ENCODE results near the gene XPR1. TPM values are rescaled to one million over a fixed set of nuclear protein-coding genes. Genes with fewer than 3 reads are reported as not detected.
"Not testable (repeated sequence)": the region's sequence is repeated elsewhere in the genome, so short reads cannot be mapped to it uniquely, and the experiment has no call there.

XPR1 gene
- polyA plus RNA-seq, 2 donors: 2.4 to 3.9 TPM

GRCh38 chr1:180851995-180852887 lies 220.4 kb downstream of the XPR1 start:
- Histone ChIP-seq H3K4me1 (ENCODE audit: control insufficient read depth in 2 of 2, insufficient read depth in 2 of 2, low read length in 1 of 2) (no peaks in the 10 kb centered on the region), H3K27ac (ENCODE audit: low read depth in 2 of 2, low read length in 1 of 2) (no peak overlapping the region), H3K27me3 (ENCODE audit: control insufficient read depth in 1 of 2, insufficient read depth in 2 of 2, low read length in 2 of 2) (no peaks in the 10 kb centered on the region), H3K4me3 (ENCODE audit: low read depth in 1 of 2, low read length in 2 of 2) (no peak overlapping the region), H3K36me3 (ENCODE audit: control insufficient read depth in 2 of 2, insufficient read depth in 2 of 2, low read length in 1 of 2) (no peaks in the 10 kb centered on the region), H3K9me3 (ENCODE audit: control insufficient read depth in 2 of 2, insufficient read depth in 1 of 2, low read depth in 1 of 2, low read length in 1 of 2) (no peaks in the 10 kb centered on the region)
- WGBS, 2 donors: 88 to 89% methylated on average over 8 of the region's 8 CpGs

GRCh38 chr1:180854001-180854400 lies 222.2 kb downstream of the XPR1 start:
- H3K27me3 ChIP-seq (ENCODE audit: control insufficient read depth in 1 of 2, insufficient read depth in 2 of 2, low read length in 2 of 2): no peaks in the 10 kb centered on the region
- H3K27ac ChIP-seq (ENCODE audit: low read depth in 2 of 2, low read length in 1 of 2): no peak overlapping the region
- H3K4me1 ChIP-seq (ENCODE audit: control insufficient read depth in 2 of 2, insufficient read depth in 2 of 2, low read length in 1 of 2): no peaks in the 10 kb centered on the region
- 55 to 72% methylated on average over 2 of the region's 2 CpGs for WGBS, 2 donors
- no peaks in the 10 kb centered on the region for H3K36me3 ChIP-seq (ENCODE audit: control insufficient read depth in 2 of 2, insufficient read depth in 2 of 2, low read length in 1 of 2)
- no peaks in the 10 kb centered on the region for H3K9me3 ChIP-seq (ENCODE audit: control insufficient read depth in 2 of 2, insufficient read depth in 1 of 2, low read depth in 1 of 2, low read length in 1 of 2)
- H3K4me3 ChIP-seq (ENCODE audit: low read depth in 1 of 2, low read length in 2 of 2): no peak overlapping the region

- H3K27ac ChIP-seq (ENCODE audit: low read depth in 2 of 2, low read length in 1 of 2): no peak overlapping the region
- no peak overlapping the region for H3K4me3 ChIP-seq (ENCODE audit: low read depth in 1 of 2, low read length in 2 of 2)
- H3K27me3 ChIP-seq (ENCODE audit: control insufficient read depth in 1 of 2, insufficient read depth in 2 of 2, low read length in 2 of 2): no peaks in the 10 kb centered on the region
- H3K36me3 ChIP-seq (ENCODE audit: control insufficient read depth in 2 of 2, insufficient read depth in 2 of 2, low read length in 1 of 2): no peaks in the 10 kb centered on the region
- H3K9me3 ChIP-seq (ENCODE audit: control insufficient read depth in 2 of 2, insufficient read depth in 1 of 2, low read depth in 1 of 2, low read length in 1 of 2): no peaks in the 10 kb centered on the region
- WGBS, 2 donors: 44 to 55% methylated on average over 5 of the region's 5 CpGs
- H3K4me1 ChIP-seq (ENCODE audit: control insufficient read depth in 2 of 2, insufficient read depth in 2 of 2, low read length in 1 of 2): no peaks in the 10 kb centered on the region
Measured at GRCh38 chr1:180854456-180854855, 222.6 kb downstream of the XPR1 start.

- not testable (repeated sequence) for H3K27ac ChIP-seq (ENCODE audit: low read depth in 2 of 2, low read length in 1 of 2); H3K4me3 ChIP-seq (ENCODE audit: low read depth in 1 of 2, low read length in 2 of 2); H3K36me3 ChIP-seq (ENCODE audit: control insufficient read depth in 2 of 2, insufficient read depth in 2 of 2, low read length in 1 of 2); H3K27me3 ChIP-seq (ENCODE audit: control insufficient read depth in 1 of 2, insufficient read depth in 2 of 2, low read length in 2 of 2); H3K4me1 ChIP-seq (ENCODE audit: control insufficient read depth in 2 of 2, insufficient read depth in 2 of 2, low read length in 1 of 2); H3K9me3 ChIP-seq (ENCODE audit: control insufficient read depth in 2 of 2, insufficient read depth in 1 of 2, low read depth in 1 of 2, low read length in 1 of 2)
- WGBS, 2 donors: 81 to 94% methylated on average over 7 of the region's 7 CpGs
Measured at GRCh38 chr1:180857947-180858725, 226.3 kb downstream of the XPR1 start.

- WGBS, 2 donors: 89 to 95% methylated on average over 1 of the region's 1 CpG
- H3K4me3 ChIP-seq (ENCODE audit: low read depth in 1 of 2, low read length in 2 of 2): no peak overlapping the region
Measured at GRCh38 chr1:180859306-180859705, 227.5 kb downstream of the XPR1 start.

GRCh38 chr1:180860535-180860934 lies 228.7 kb downstream of the XPR1 start:
- no peak overlapping the region for H3K27ac ChIP-seq (ENCODE audit: low read depth in 2 of 2, low read length in 1 of 2)
- no peaks in the 10 kb centered on the region for H3K36me3 ChIP-seq (ENCODE audit: control insufficient read depth in 2 of 2, insufficient read depth in 2 of 2, low read length in 1 of 2)
- 80 to 84% methylated on average over 2 of the region's 2 CpGs for WGBS, 2 donors
- no peak overlapping the region for H3K4me3 ChIP-seq (ENCODE audit: low read depth in 1 of 2, low read length in 2 of 2)
- H3K27me3 ChIP-seq (ENCODE audit: control insufficient read depth in 1 of 2, insufficient read depth in 2 of 2, low read length in 2 of 2): no peaks in the 10 kb centered on the region
- no peaks in the 10 kb centered on the region for H3K4me1 ChIP-seq (ENCODE audit: control insufficient read depth in 2 of 2, insufficient read depth in 2 of 2, low read length in 1 of 2)
- no peaks in the 10 kb centered on the region for H3K9me3 ChIP-seq (ENCODE audit: control insufficient read depth in 2 of 2, insufficient read depth in 1 of 2, low read depth in 1 of 2, low read length in 1 of 2)

More at GRCh38 chr1:180859306-180859705, 227.5 kb downstream of the XPR1 start:
- Histone ChIP-seq H3K36me3 (ENCODE audit: control insufficient read depth in 2 of 2, insufficient read depth in 2 of 2, low read length in 1 of 2) (no peaks in the 10 kb centered on the region), H3K4me1 (ENCODE audit: control insufficient read depth in 2 of 2, insufficient read depth in 2 of 2, low read length in 1 of 2) (no peaks in the 10 kb centered on the region), H3K27ac (ENCODE audit: low read depth in 2 of 2, low read length in 1 of 2) (no peak overlapping the region), H3K9me3 (ENCODE audit: control insufficient read depth in 2 of 2, insufficient read depth in 1 of 2, low read depth in 1 of 2, low read length in 1 of 2) (no peaks in the 10 kb centered on the region), H3K27me3 (ENCODE audit: control insufficient read depth in 1 of 2, insufficient read depth in 2 of 2, low read length in 2 of 2) (no peaks in the 10 kb centered on the region)

GRCh38 chr1:180862305-180862704 lies 230.5 kb downstream of the XPR1 start:
- H3K27ac ChIP-seq (ENCODE audit: low read depth in 2 of 2, low read length in 1 of 2): no peak overlapping the region
- no peaks in the 10 kb centered on the region for H3K36me3 ChIP-seq (ENCODE audit: control insufficient read depth in 2 of 2, insufficient read depth in 2 of 2, low read length in 1 of 2)
- 42 to 56% methylated on average over 1 of the region's 1 CpG for WGBS, 2 donors
- no peaks in the 10 kb centered on the region for H3K4me1 ChIP-seq (ENCODE audit: control insufficient read depth in 2 of 2, insufficient read depth in 2 of 2, low read length in 1 of 2)
- no peak overlapping the region for H3K4me3 ChIP-seq (ENCODE audit: low read depth in 1 of 2, low read length in 2 of 2)
- no peaks in the 10 kb centered on the region for H3K9me3 ChIP-seq (ENCODE audit: control insufficient read depth in 2 of 2, insufficient read depth in 1 of 2, low read depth in 1 of 2, low read length in 1 of 2)
- no peaks in the 10 kb centered on the region for H3K27me3 ChIP-seq (ENCODE audit: control insufficient read depth in 1 of 2, insufficient read depth in 2 of 2, low read length in 2 of 2)

GRCh38 chr1:180863158-180863775 lies 231.4 kb downstream of the XPR1 start:
- Histone ChIP-seq H3K4me1 (ENCODE audit: control insufficient read depth in 2 of 2, insufficient read depth in 2 of 2, low read length in 1 of 2) (no peaks in the 10 kb centered on the region), H3K9me3 (ENCODE audit: control insufficient read depth in 2 of 2, insufficient read depth in 1 of 2, low read depth in 1 of 2, low read length in 1 of 2) (no peaks in the 10 kb centered on the region), H3K27me3 (ENCODE audit: control insufficient read depth in 1 of 2, insufficient read depth in 2 of 2, low read length in 2 of 2) (no peaks in the 10 kb centered on the region), H3K4me3 (ENCODE audit: low read depth in 1 of 2, low read length in 2 of 2) (no peak overlapping the region), H3K36me3 (ENCODE audit: control insufficient read depth in 2 of 2, insufficient read depth in 2 of 2, low read length in 1 of 2) (no peaks in the 10 kb centered on the region), H3K27ac (ENCODE audit: low read depth in 2 of 2, low read length in 1 of 2) (no peak overlapping the region)
- WGBS, 2 donors: 25 to 31% methylated on average over 6 of the region's 6 CpGs

GRCh38 chr1:180881806-180882509 lies 250.1 kb downstream of the XPR1 start:
- Histone ChIP-seq H3K4me3 (ENCODE audit: low read depth in 1 of 2, low read length in 2 of 2) (no peak overlapping the region), H3K27ac (ENCODE audit: low read depth in 2 of 2, low read length in 1 of 2) (no peak overlapping the region), H3K27me3 (ENCODE audit: control insufficient read depth in 1 of 2, insufficient read depth in 2 of 2, low read length in 2 of 2) (no peaks in the 10 kb centered on the region), H3K9me3 (ENCODE audit: control insufficient read depth in 2 of 2, insufficient read depth in 1 of 2, low read depth in 1 of 2, low read length in 1 of 2) (no peaks in the 10 kb centered on the region), H3K4me1 (ENCODE audit: control insufficient read depth in 2 of 2, insufficient read depth in 2 of 2, low read length in 1 of 2) (no peaks in the 10 kb centered on the region), H3K36me3 (ENCODE audit: control insufficient read depth in 2 of 2, insufficient read depth in 2 of 2, low read length in 1 of 2) (peaks cover 2 to 3% of the 10 kb centered on the region in 2 donors)
- WGBS, 2 donors: 64 to 69% methylated on average over 6 of the region's 6 CpGs
